ENCODE data around the gene CYB561D2.

CYB561D2 gene

DNA sequence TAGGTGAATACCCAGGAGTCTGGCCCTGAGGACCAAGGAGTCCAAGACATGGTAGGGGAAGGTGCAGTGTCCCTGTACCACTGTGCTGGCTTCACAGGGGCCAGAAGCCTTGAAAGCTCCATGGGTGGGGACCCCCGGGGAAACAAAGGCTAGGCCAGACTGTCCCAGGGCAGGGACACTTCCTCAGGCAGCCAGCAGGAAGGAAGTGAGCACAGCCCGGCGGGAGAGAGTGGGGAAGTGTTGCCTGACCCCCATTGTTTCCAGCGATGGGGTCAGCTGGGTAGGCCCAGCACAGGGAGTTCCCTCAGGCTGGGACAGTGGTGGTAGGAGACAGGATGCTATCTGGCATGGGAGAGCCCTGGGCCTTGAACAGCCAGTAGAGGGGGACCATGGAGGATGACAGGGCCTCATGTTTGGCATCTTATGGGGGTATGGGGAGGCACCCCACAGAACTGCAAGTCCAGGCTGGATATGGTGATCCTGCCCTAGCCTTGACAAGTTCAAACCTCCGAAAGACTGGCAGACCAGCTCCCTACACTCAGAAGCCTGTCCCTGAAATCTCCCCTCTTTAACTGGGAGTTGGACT is 27.0 kb upstream of the CYB561D2 start:
- TF ChIP-seq TCF4 (CRISPR knock-in tag; IDR thresholded peaks at IDR 0.05; ENCODE audit: borderline replicate concordance) (no peak), ZNF8 (CRISPR knock-in tag; IDR thresholded peaks at IDR 0.05) (no peak), ESRRG (CRISPR knock-in tag; IDR thresholded peaks at IDR 0.05) (no peak), CSDC2 (CRISPR knock-in tag; IDR thresholded peaks at IDR 0.05) (no peak), OSR1 (CRISPR knock-in tag; IDR thresholded peaks at IDR 0.05) (no peak), SNAI2 (CRISPR knock-in tag; IDR thresholded peaks at IDR 0.05) (no peak), TOX (CRISPR knock-in tag; IDR thresholded peaks at IDR 0.05; ENCODE audit: borderline replicate concordance) (no peak)
- TF ChIP-seq, protein P1, sequence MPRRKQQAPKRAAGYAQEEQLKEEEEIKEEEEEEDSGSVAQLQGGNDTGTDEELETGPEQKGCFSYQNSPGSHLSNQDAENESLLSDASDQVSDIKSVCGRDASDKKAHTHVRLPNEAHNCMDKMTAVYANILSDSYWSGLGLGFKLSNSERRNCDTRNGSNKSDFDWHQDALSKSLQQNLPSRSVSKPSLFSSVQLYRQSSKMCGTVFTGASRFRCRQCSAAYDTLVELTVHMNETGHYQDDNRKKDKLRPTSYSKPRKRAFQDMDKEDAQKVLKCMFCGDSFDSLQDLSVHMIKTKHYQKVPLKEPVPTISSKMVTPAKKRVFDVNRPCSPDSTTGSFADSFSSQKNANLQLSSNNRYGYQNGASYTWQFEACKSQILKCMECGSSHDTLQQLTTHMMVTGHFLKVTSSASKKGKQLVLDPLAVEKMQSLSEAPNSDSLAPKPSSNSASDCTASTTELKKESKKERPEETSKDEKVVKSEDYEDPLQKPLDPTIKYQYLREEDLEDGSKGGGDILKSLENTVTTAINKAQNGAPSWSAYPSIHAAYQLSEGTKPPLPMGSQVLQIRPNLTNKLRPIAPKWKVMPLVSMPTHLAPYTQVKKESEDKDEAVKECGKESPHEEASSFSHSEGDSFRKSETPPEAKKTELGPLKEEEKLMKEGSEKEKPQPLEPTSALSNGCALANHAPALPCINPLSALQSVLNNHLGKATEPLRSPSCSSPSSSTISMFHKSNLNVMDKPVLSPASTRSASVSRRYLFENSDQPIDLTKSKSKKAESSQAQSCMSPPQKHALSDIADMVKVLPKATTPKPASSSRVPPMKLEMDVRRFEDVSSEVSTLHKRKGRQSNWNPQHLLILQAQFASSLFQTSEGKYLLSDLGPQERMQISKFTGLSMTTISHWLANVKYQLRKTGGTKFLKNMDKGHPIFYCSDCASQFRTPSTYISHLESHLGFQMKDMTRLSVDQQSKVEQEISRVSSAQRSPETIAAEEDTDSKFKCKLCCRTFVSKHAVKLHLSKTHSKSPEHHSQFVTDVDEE (CRISPR knock-in tag; IDR thresholded peaks at IDR 0.05) = no peak
- TF ChIP-seq, protein P2, sequence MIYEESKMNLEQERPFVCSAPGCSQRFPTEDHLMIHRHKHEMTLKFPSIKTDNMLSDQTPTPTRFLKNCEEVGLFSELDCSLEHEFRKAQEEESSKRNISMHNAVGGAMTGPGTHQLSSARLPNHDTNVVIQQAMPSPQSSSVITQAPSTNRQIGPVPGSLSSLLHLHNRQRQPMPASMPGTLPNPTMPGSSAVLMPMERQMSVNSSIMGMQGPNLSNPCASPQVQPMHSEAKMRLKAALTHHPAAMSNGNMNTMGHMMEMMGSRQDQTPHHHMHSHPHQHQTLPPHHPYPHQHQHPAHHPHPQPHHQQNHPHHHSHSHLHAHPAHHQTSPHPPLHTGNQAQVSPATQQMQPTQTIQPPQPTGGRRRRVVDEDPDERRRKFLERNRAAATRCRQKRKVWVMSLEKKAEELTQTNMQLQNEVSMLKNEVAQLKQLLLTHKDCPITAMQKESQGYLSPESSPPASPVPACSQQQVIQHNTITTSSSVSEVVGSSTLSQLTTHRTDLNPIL (CRISPR knock-in tag; IDR thresholded peaks at IDR 0.05; ENCODE audit: low read depth) = no peak
- TF ChIP-seq, protein P3, sequence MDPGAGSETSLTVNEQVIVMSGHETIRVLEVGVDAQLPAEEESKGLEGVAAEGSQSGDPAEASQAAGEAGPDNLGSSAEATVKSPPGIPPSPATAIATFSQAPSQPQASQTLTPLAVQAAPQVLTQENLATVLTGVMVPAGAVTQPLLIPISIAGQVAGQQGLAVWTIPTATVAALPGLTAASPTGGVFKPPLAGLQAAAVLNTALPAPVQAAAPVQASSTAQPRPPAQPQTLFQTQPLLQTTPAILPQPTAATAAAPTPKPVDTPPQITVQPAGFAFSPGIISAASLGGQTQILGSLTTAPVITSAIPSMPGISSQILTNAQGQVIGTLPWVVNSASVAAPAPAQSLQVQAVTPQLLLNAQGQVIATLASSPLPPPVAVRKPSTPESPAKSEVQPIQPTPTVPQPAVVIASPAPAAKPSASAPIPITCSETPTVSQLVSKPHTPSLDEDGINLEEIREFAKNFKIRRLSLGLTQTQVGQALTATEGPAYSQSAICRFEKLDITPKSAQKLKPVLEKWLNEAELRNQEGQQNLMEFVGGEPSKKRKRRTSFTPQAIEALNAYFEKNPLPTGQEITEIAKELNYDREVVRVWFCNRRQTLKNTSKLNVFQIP (CRISPR knock-in tag; IDR thresholded peaks at IDR 0.05; ENCODE audit: borderline replicate concordance, low read depth) = no peak
- ATAC-seq = no peak

DNA sequence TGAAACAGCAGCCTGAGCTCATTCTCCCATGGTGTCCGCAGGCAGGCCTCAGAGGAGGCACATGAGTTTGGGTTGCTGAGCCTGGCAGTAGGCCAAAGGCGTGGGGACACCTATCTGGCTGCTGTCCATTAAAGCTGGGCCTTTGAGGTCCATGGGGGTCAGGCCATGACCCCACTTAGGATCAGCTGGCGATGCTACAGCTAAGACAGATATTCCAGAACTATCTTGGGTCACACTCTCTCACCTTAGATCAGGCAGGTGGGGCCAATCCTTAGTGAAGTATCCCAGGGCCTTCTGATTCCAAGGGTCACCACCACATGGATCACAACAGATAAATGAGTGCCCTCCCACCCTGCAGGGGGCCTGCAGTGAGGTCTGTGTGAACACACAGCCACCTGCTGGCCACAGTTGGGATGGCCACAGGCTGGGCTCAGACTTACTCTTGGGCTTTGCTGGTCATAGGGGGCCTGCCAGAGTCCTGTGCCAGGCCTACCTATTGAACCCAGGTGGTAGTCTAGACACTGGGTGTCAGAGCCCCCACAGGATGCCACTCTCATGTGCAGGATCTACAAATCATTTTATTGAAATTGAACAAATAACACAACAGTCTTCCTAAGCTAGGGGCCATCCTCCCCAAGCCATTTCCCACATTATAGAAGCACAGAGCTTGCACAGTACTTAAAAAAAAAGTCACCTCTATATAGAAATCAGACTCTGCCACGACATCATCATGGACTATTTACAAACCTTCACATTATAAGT is 26.1 kb upstream of the CYB561D2 start:
- ATAC-seq = peak; percentile 56
- no peak for TF ChIP-seq ZFP3 (CRISPR knock-in tag; IDR thresholded peaks at IDR 0.05)

DNA sequence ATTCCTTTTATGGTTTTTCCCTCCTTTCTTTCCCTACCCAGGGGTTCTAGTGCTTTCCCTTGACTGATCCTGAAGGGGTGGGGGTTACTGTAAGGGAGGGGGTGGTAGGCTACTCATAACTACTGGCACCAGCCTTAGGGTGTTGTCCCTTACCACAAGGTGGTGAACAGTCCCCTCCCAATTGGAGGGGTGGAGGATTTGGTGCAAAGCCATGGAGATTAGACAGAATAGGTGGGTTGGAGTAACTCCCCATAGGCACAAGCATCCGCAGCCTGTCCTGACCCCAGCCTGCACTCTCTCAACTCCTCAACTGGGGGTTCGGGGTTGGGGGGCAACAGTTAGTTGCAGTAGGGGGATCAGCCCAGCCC is 25.6 kb upstream of the CYB561D2 start:
- no peak for ATAC-seq
- TF ChIP-seq BACH2 (CRISPR knock-in tag; IDR thresholded peaks at IDR 0.05; ENCODE audit: borderline replicate concordance) (no peak), GLIS3 (CRISPR knock-in tag; IDR thresholded peaks at IDR 0.05) (no peak), ZFP3 (CRISPR knock-in tag; IDR thresholded peaks at IDR 0.05) (no peak), CSDC2 (CRISPR knock-in tag; IDR thresholded peaks at IDR 0.05) (no peak), ZNF565 (CRISPR knock-in tag; conservative IDR thresholded peaks at IDR 0.05; ENCODE audit: low read depth) (no peak), ARNTL (CRISPR knock-in tag; IDR thresholded peaks at IDR 0.05; ENCODE audit: borderline replicate concordance, low read depth) (no peak), ISL1 (CRISPR knock-in tag; IDR thresholded peaks at IDR 0.05) (no peak), SNAI2 (CRISPR knock-in tag; IDR thresholded peaks at IDR 0.05) (no peak), TOX (CRISPR knock-in tag; IDR thresholded peaks at IDR 0.05; ENCODE audit: borderline replicate concordance) (no peak)
- TF ChIP-seq, protein P3 (CRISPR knock-in tag; IDR thresholded peaks at IDR 0.05; ENCODE audit: borderline replicate concordance, low read depth) = no peak
- TF ChIP-seq, protein P4, sequence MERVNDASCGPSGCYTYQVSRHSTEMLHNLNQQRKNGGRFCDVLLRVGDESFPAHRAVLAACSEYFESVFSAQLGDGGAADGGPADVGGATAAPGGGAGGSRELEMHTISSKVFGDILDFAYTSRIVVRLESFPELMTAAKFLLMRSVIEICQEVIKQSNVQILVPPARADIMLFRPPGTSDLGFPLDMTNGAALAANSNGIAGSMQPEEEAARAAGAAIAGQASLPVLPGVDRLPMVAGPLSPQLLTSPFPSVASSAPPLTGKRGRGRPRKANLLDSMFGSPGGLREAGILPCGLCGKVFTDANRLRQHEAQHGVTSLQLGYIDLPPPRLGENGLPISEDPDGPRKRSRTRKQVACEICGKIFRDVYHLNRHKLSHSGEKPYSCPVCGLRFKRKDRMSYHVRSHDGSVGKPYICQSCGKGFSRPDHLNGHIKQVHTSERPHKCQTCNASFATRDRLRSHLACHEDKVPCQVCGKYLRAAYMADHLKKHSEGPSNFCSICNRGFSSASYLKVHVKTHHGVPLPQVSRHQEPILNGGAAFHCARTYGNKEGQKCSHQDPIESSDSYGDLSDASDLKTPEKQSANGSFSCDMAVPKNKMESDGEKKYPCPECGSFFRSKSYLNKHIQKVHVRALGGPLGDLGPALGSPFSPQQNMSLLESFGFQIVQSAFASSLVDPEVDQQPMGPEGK (CRISPR knock-in tag; IDR thresholded peaks at IDR 0.05; ENCODE audit: borderline replicate concordance) = no peak
- TF ChIP-seq, protein P1 (CRISPR knock-in tag; IDR thresholded peaks at IDR 0.05) = no peak
- TF ChIP-seq, protein P5, sequence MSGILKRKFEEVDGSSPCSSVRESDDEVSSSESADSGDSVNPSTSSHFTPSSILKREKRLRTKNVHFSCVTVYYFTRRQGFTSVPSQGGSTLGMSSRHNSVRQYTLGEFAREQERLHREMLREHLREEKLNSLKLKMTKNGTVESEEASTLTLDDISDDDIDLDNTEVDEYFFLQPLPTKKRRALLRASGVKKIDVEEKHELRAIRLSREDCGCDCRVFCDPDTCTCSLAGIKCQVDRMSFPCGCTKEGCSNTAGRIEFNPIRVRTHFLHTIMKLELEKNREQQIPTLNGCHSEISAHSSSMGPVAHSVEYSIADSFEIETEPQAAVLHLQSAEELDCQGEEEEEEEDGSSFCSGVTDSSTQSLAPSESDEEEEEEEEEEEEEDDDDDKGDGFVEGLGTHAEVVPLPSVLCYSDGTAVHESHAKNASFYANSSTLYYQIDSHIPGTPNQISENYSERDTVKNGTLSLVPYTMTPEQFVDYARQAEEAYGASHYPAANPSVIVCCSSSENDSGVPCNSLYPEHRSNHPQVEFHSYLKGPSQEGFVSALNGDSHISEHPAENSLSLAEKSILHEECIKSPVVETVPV (CRISPR knock-in tag; IDR thresholded peaks at IDR 0.05) = no peak
